HepG2 (cell line): ENCODE results near the gene RPLP2. TPM values are rescaled to one million over a fixed set of nuclear protein-coding genes. Genes with fewer than 3 reads are reported as not detected.

Source experiments
- ELF3 ChIP-seq: IDR thresholded peaks from 2 replicates; pipeline ENCODE4 v1.6.1; 2016; ENCODE audit warnings: missing genetic modification reagents, missing compliant biosample characterization
- EP300 ChIP-seq, 3 experiments: sonication (generic) in 1 of 3; formaldehyde crosslinking in 1 of 3; IDR thresholded peaks; 2 replicates each; pipeline versions ENCODE4 v1.5.1 to v1.6.1; 2011 to 2020; ENCODE audit warnings: low read depth in 2 of 3, low read length in 2 of 3, borderline replicate concordance in 1 of 3, improper control_type of control experiment in 1 of 3, mild to moderate bottlenecking in 1 of 3, missing genetic modification reagents in 1 of 3, moderate library complexity in 1 of 3
- ESRRA ChIP-seq: sonication (generic); formaldehyde crosslinking; IDR thresholded peaks from 2 replicates; pipeline ENCODE4 v1.5.1; 2020; ENCODE audit warnings: mild to moderate bottlenecking, low read depth, missing genetic modification reagents
- GATAD1 ChIP-seq: IDR thresholded peaks from 2 replicates; pipeline ENCODE4 v1.6.1; 2016; ENCODE audit warnings: missing genetic modification reagents, missing compliant biosample characterization
- GZF1 ChIP-seq: sonication (generic); formaldehyde crosslinking; IDR thresholded peaks from 2 replicates; pipeline ENCODE4 v1.5.1; 2020; ENCODE audit warnings: mild to moderate bottlenecking, missing genetic modification reagents
- HIVEP1 ChIP-seq: sonication (generic); formaldehyde crosslinking; IDR thresholded peaks from 2 replicates; pipeline ENCODE4 v1.4.0; 2020; ENCODE audit warnings: mild to moderate bottlenecking, missing genetic modification reagents
- KDM5B ChIP-seq: sonication (generic); formaldehyde crosslinking; IDR thresholded peaks from 2 replicates; pipeline ENCODE4 v1.4.0; 2020; ENCODE audit warnings: missing genetic modification reagents, mild to moderate bottlenecking, borderline replicate concordance
- KMT2B ChIP-seq: IDR thresholded peaks from 2 replicates; pipeline ENCODE4 v1.6.1; 2016; ENCODE audit warnings: missing genetic modification reagents, missing compliant biosample characterization
- MTERF4 ChIP-seq: sonication (generic); formaldehyde crosslinking; IDR thresholded peaks from 2 replicates; pipeline ENCODE4 v1.8.0; 2023; ENCODE audit warnings: mild to moderate bottlenecking, missing genetic modification reagents
- POLR2AphosphoS5 ChIP-seq: IDR thresholded peaks from 2 replicates; pipeline ENCODE4 v1.6.1; 2012; ENCODE audit warnings: low read depth, low read length
- PRPF4 ChIP-seq: fragments of 200-400 bp; formaldehyde crosslinking; IDR thresholded peaks from 2 replicates; pipeline ENCODE4 v1.6.1; 2016; ENCODE audit warnings: low read length, low read depth; ENCODE audit not compliant: poor library complexity, severe bottlenecking
- XBP1 ChIP-seq: sonication (generic); formaldehyde crosslinking; IDR thresholded peaks from 2 replicates; pipeline ENCODE4 v1.5.0; 2020; ENCODE audit warnings: missing genetic modification reagents
- ZBTB44 ChIP-seq: sonication (generic); formaldehyde crosslinking; IDR thresholded peaks from 2 replicates; pipeline ENCODE4 v1.4.0; 2020; ENCODE audit warnings: missing genetic modification reagents
- ZNF12 ChIP-seq: sonication (generic); formaldehyde crosslinking; IDR thresholded peaks from 2 replicates; pipeline ENCODE4 v1.5.0; 2020; ENCODE audit warnings: missing genetic modification reagents
- ZNF558 ChIP-seq: sonication (generic); formaldehyde crosslinking; IDR thresholded peaks from 2 replicates; pipeline ENCODE4 v1.9.0; 2022; ENCODE audit warnings: mild to moderate bottlenecking, missing genetic modification reagents, borderline replicate concordance
- ZNF629 ChIP-seq: sonication (generic); formaldehyde crosslinking; conservative IDR thresholded peaks from 2 replicates; pipeline ENCODE4 v1.5.0; 2020; ENCODE audit warnings: missing genetic modification reagents
- ZNF883 ChIP-seq: sonication (generic); formaldehyde crosslinking; IDR thresholded peaks from 2 replicates; pipeline ENCODE4 v1.5.1; 2020; ENCODE audit warnings: mild to moderate bottlenecking, missing genetic modification reagents; ENCODE audit errors: not compliant biosample characterization
- ZSCAN9 ChIP-seq: IDR thresholded peaks from 2 replicates; pipeline ENCODE4 v1.6.1; 2016; ENCODE audit warnings: borderline replicate concordance
- polyA plus RNA-seq, 8 experiments: library from polyadenylated mRNA; depleted of rRNA in 3 of 8; stranded (reverse) in 7 of 8; unstranded in 1 of 8; fragments of >200 nt; fragmentation: Illumina TruSeq in 4 of 8; extraction: Trizol in 4 of 8; gene quantifications; 2 replicates each; pipeline versions ENCODE4 v1.2.1 to v1.2.3, GENCODE V29; 2011 to 2016; ENCODE audit warnings: low read depth in 4 of 8, missing spikeins in 1 of 8, mixed read lengths in 1 of 8; ENCODE audit not compliant: insufficient read depth in 1 of 8
- total RNA-seq, 5 experiments: library from RNA; depleted of rRNA; stranded (reverse); fragments of >200 nt; fragmentation: Illumina TruSeq; extraction: Trizol; gene quantifications; 2 replicates each; pipeline ENCODE4 v1.2.3, GENCODE V29; 2016; ENCODE audit warnings: low read depth in 1 of 5
- TF ChIP-seq, protein P1 (sequence below): sonication (generic); formaldehyde crosslinking; IDR thresholded peaks from 2 replicates; pipeline ENCODE4 v1.8.0; 2022; ENCODE audit warnings: missing genetic modification reagents, mild to moderate bottlenecking, moderate library complexity, borderline replicate concordance
- TF ChIP-seq, protein P2 (sequence below): sonication (generic); formaldehyde crosslinking; IDR thresholded peaks from 2 replicates; pipeline ENCODE4 v1.4.0; 2020; ENCODE audit warnings: missing genetic modification reagents, borderline replicate concordance

RPLP2 gene
- total and polyA plus RNA-seq, 2 of the 13 experiments (the other 11 are each of a cell fraction or from before 2014, with no cell fraction given) = 978 to 2,106 TPM

GRCh38 chr11:809287-810039 is at the start of gene RPLP2 (continued):
- TF ChIP-seq ZBTB44 (no peak; the same call in 1 of the 2 replicates), HIVEP1 (CRISPR knock-in tag) (peak; percentile 93), KMT2B (CRISPR knock-in tag) (peak; percentile 77), PRPF4 (peak; percentile 60), POLR2AphosphoS5 (peak; percentile 88), ELF3 (CRISPR knock-in tag) (peak; percentile 59), ZNF883 (CRISPR knock-in tag) (peak; percentile 95), ZSCAN9 (CRISPR knock-in tag) (peak; percentile 77; the same call in 1 of the 2 replicates), ZNF558 (peak; percentile 83), XBP1 (CRISPR knock-in tag) (no peak), ZNF629 (CRISPR knock-in tag) (peak; percentile 7; the same call in 1 of the 2 replicates), GATAD1 (CRISPR knock-in tag) (peak; percentile 94), MTERF4 (peak; percentile 92; the same call in 1 of the 2 replicates), ESRRA (peak; percentile 57; the same call in 1 of the 2 replicates), ZNF12 (CRISPR knock-in tag) (0 out of 2 replicates have a peak, but pooled peaks have one; percentile 28), KDM5B (CRISPR knock-in tag) (peak; percentile 91), EP300 (IDR thresholded peaks at IDR 0.05; ENCODE audit: low read depth in 2 of 2, low read length in 2 of 2) (peak in 1 of 2 experiments; percentile 7; a peak in 1 of 4 replicates), EP300 (CRISPR knock-in tag; IDR thresholded peaks at IDR 0.05; ENCODE audit: borderline replicate concordance) (no peak; the same call in 1 of the 2 replicates), GZF1 (CRISPR knock-in tag) (0 out of 2 replicates have a peak, but pooled peaks have one; percentile 17)
- TF ChIP-seq, protein P1, sequence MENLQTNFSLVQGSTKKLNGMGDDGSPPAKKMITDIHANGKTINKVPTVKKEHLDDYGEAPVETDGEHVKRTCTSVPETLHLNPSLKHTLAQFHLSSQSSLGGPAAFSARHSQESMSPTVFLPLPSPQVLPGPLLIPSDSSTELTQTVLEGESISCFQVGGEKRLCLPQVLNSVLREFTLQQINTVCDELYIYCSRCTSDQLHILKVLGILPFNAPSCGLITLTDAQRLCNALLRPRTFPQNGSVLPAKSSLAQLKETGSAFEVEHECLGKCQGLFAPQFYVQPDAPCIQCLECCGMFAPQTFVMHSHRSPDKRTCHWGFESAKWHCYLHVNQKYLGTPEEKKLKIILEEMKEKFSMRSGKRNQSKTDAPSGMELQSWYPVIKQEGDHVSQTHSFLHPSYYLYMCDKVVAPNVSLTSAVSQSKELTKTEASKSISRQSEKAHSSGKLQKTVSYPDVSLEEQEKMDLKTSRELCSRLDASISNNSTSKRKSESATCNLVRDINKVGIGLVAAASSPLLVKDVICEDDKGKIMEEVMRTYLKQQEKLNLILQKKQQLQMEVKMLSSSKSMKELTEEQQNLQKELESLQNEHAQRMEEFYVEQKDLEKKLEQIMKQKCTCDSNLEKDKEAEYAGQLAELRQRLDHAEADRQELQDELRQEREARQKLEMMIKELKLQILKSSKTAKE (CRISPR knock-in tag) = peak; percentile 21; the same call in 1 of the 2 replicates
- TF ChIP-seq, protein P2, sequence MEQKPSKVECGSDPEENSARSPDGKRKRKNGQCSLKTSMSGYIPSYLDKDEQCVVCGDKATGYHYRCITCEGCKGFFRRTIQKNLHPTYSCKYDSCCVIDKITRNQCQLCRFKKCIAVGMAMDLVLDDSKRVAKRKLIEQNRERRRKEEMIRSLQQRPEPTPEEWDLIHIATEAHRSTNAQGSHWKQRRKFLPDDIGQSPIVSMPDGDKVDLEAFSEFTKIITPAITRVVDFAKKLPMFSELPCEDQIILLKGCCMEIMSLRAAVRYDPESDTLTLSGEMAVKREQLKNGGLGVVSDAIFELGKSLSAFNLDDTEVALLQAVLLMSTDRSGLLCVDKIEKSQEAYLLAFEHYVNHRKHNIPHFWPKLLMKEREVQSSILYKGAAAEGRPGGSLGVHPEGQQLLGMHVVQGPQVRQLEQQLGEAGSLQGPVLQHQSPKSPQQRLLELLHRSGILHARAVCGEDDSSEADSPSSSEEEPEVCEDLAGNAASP (CRISPR knock-in tag) = peak; percentile 49; the same call in 1 of the 2 replicates
